ENCODE data around the gene ZNF714. TPM values are rescaled to one million over a fixed set of nuclear protein-coding genes. Genes with fewer than 3 reads are reported as not detected.
"Not testable (repeated sequence)": the region's sequence is repeated elsewhere in the genome, so short reads cannot be mapped to it uniquely, and the experiment has no call there.

ZNF714 gene
- total and polyA plus RNA-seq, 2 of the 8 experiments (the other 6 are each of a cell fraction or from before 2014, with no cell fraction given), result 16.4 to 74.2 TPM

GRCh38 chr19:21141006-21141405, 59.0 kb downstream of the ZNF714 start:
- H2BK20ac ChIP-seq (ENCODE audit: low read length); H3K79me1 ChIP-seq (ENCODE audit: low read depth, low read length); H3K4me3 ChIP-seq (ENCODE audit: extremely low read depth in 1 of 4, insufficient read depth in 2 of 4, low read depth in 3 of 4, low read length in 4 of 4); H4K5ac ChIP-seq (ENCODE audit: insufficient read length, low read depth, low read length); H3K56ac ChIP-seq (replicated peaks; ENCODE audit: insufficient read length, low read depth, low read length); H3K23me2 ChIP-seq (ENCODE audit: low read depth, low read length); H3K9ac ChIP-seq (replicated peaks in 1 of 4; ENCODE audit: extremely low read depth in 1 of 4, low read depth in 3 of 4, low read length in 3 of 4); DNase-seq (ENCODE audit: low read depth in 1 of 2, low spot score in 2 of 2); H2BK12ac ChIP-seq (ENCODE audit: low read depth, low read length); H3K27ac ChIP-seq (ENCODE audit: low read depth, low read length); H2AK5ac ChIP-seq (ENCODE audit: low read depth, low read length); H3K23ac ChIP-seq (ENCODE audit: insufficient read length); H4K91ac ChIP-seq (replicated peaks; ENCODE audit: insufficient read length, low read length); CTCF ChIA-PET (ENCODE audit: partially characterized antibody); H3K9me3 ChIP-seq (ENCODE audit: insufficient read depth in 2 of 2, low read depth in 1 of 2, low read length in 1 of 2); H4K20me1 ChIP-seq (replicated peaks in 1 of 2; ENCODE audit: control insufficient read depth in 1 of 2, insufficient read depth in 2 of 2, low read length in 2 of 2); FAIRE-seq; H4K8ac ChIP-seq (ENCODE audit: extremely low read depth, insufficient read depth, low read length); H2BK5ac ChIP-seq (ENCODE audit: low read depth, low read length); H3K14ac ChIP-seq (ENCODE audit: insufficient read length); H3K4ac ChIP-seq (replicated peaks; ENCODE audit: insufficient read length, low read depth, low read length); H3K4me1 ChIP-seq (replicated peaks in 1 of 4; ENCODE audit: control insufficient read depth in 3 of 4, insufficient read depth in 4 of 4, low read length in 3 of 4); H3K18ac ChIP-seq (ENCODE audit: extremely low read depth, low read length); H3K27me3 ChIP-seq (replicated peaks in 1 of 4; ENCODE audit: control insufficient read depth in 3 of 4, extremely low read depth in 1 of 4, insufficient read depth in 3 of 4, low read length in 3 of 4); H3K4me2 ChIP-seq (ENCODE audit: insufficient read depth in 1 of 2, low read depth in 2 of 2, low read length in 2 of 2); H2BK120ac ChIP-seq (replicated peaks; ENCODE audit: low read depth, low read length); H2BK15ac ChIP-seq (ENCODE audit: low read length): not testable (repeated sequence)
- POLR2A ChIA-PET (ENCODE audit: partially characterized antibody), result interaction anchor here (1.0 to 2.3 kb wide), 6 partner anchors 8 to 141 kb away, joined by 3 to 13 read pairs (median 6); partner anchors contain the start of gene ZNF714
- Histone ChIP-seq H2AFZ (ENCODE audit: low read length) (0 out of 2 replicates have a peak overlapping the region, but pooled peaks have one; percentile 86), H3K36me3 (ENCODE audit: control insufficient read depth in 2 of 4, insufficient read depth in 4 of 4, low read length in 3 of 4) (peaks cover 4 to 28% (median 17%) of the 10 kb centered on the region in 4 experiments; a peak in 5 of 8 replicates), H3K79me2 (ENCODE audit: control insufficient read depth in 1 of 2, insufficient read depth in 2 of 2, low read length in 2 of 2) (peaks cover 0 to 24% of the 10 kb centered on the region in 2 experiments; a peak in 2 of 4 replicates)
- WGBS, 2 experiments (ENCODE audit: extremely low coverage in 1 of 2, insufficient coverage in 1 of 2, insufficient read length in 1 of 2, insufficient replicate concordance in 2 of 2, low coverage in 1 of 2, low lambda C conversion rate in 2 of 2, missing lambda C conversion rate in 1 of 2), result 93% methylated on average over 1 of the region's 1 CpG; no CpG with 5 or more reads in 1 of the 2 experiments
